ENCODE measurements around the gene MLIP. TPM values are rescaled to one million over a fixed set of nuclear protein-coding genes. Genes with fewer than 3 reads are reported as not detected.

Gene MLIP
- total RNA-seq, 4 donors from 2014 or later = 0.42 to 3.5 (median 1.2) TPM

DNA sequence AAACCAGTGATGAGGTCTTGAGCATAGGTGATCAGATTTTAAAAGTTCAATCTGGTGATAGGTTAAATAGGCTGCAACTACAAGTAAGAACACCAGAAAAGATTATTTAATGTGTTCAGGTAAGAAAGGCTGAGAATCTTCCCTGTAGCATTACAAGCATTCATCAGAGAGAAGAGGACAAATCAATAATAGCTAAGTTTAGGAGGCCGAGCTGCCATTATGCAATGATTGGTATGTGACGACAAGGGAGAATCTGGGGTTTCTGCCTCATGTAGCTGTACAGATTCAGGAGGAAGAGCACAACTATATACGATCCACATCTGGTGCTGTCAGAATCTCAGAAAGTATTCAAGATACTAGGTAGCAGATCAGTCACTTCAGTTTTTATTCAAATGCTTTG, 21.9 kb downstream of the MLIP start:
- intact Hi-C loops (cut with DNase I) = no loop called here
- WGBS = 95% methylated on average over 3 of the region's 3 CpGs
- peaks cover 2 to 18% (median 11%) of the 10 kb centered on the region in 4 donors for H3K4me1 ChIP-seq
- H3K9me3 ChIP-seq = no peaks in the 10 kb centered on the region
- H3K4me3 ChIP-seq = no peak overlapping the region
- TF ChIP-seq EP300 (IDR thresholded peaks at IDR 0.05) (no peak), POLR2A (IDR thresholded peaks at IDR 0.05; ENCODE audit: low read depth) (no peak), POLR2AphosphoS5 (IDR thresholded peaks at IDR 0.05) (no peak)
- TF ChIP-seq, protein P1, sequence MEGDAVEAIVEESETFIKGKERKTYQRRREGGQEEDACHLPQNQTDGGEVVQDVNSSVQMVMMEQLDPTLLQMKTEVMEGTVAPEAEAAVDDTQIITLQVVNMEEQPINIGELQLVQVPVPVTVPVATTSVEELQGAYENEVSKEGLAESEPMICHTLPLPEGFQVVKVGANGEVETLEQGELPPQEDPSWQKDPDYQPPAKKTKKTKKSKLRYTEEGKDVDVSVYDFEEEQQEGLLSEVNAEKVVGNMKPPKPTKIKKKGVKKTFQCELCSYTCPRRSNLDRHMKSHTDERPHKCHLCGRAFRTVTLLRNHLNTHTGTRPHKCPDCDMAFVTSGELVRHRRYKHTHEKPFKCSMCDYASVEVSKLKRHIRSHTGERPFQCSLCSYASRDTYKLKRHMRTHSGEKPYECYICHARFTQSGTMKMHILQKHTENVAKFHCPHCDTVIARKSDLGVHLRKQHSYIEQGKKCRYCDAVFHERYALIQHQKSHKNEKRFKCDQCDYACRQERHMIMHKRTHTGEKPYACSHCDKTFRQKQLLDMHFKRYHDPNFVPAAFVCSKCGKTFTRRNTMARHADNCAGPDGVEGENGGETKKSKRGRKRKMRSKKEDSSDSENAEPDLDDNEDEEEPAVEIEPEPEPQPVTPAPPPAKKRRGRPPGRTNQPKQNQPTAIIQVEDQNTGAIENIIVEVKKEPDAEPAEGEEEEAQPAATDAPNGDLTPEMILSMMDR (IDR thresholded peaks at IDR 0.05) = no peak
- no peak overlapping the region for H3K27ac ChIP-seq (replicated peaks in 1 of 4)
- H3K36me3 ChIP-seq = peaks cover 0 to 15% (median 0%) of the 10 kb centered on the region in 4 donors
- no peaks in the 10 kb centered on the region for H3K27me3 ChIP-seq
- no peak for DNase-seq (ENCODE audit: extremely low spot score)

DNA sequence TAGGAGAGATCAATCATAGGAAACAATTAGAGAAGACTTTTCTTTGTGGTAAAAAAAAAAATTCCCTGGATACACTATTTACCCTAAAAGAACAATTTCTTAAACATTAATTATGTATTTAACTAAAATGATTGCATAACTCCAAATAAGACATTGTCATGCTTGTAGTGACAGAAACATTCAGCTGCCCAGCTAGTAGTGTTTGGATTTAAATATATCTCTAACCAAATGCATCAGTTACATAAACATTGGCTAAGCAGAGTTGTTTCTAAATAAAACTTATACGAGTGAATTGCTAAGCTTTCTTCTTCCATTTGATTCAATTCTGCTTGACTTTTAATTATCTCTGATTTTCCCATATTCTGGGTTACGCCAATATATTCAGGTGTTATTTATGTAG, 23.7 kb downstream of the MLIP start:
- Histone ChIP-seq H3K4me3 (no peak overlapping the region), H3K4me1 (peaks cover 2 to 18% (median 11%) of the 10 kb centered on the region in 4 donors), H3K27ac (replicated peaks in 1 of 4) (no peak overlapping the region), H3K27me3 (no peaks in the 10 kb centered on the region), H3K36me3 (peaks cover 0 to 17% (median 0%) of the 10 kb centered on the region in 4 donors), H3K9me3 (no peaks in the 10 kb centered on the region)
- TF ChIP-seq EP300 (IDR thresholded peaks at IDR 0.05) (no peak), POLR2A (IDR thresholded peaks at IDR 0.05; ENCODE audit: low read depth) (no peak), POLR2AphosphoS5 (IDR thresholded peaks at IDR 0.05) (no peak)
- TF ChIP-seq, protein P1 (IDR thresholded peaks at IDR 0.05) = no peak
- no peak for DNase-seq (ENCODE audit: extremely low spot score)
- intact Hi-C loops (cut with DNase I) = no loop called here
- WGBS = 59% methylated on average over 2 of the region's 2 CpGs

DNA sequence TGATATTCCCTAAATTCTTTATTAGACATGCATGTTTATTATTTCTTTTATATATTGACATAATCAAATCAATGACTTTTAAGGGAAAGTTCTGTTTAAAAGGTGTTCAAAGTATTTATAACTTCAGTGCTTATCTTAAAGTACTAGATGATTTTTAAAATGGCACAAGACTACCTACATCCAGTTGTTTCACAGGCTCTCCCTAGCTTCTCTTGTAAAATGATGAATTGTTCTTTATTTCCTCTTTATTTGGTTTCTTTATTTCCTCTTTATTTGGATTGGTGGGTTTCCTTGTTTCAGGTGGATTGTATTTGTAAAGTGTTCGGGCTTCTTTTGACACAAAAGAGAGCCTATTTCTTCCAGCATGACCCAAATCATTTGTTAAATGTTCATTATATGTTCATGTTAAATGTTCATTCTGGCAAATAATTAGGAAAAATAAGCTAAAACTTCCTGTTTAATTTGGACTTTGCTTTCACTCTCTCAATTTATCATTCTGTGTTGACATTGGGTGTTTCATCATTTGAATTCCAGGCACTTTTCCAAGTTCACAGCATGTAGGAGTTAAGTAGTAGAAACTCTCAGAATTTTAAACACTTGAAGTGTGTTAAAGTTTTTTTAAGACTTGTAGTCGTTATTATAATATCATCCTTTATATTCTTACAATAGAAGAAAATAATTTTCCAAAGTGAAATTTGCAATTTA, 24.6 kb downstream of the MLIP start:
- WGBS = 35% methylated on average over 2 of the region's 2 CpGs
- intact Hi-C loops (cut with DNase I) = no loop called here

DNA sequence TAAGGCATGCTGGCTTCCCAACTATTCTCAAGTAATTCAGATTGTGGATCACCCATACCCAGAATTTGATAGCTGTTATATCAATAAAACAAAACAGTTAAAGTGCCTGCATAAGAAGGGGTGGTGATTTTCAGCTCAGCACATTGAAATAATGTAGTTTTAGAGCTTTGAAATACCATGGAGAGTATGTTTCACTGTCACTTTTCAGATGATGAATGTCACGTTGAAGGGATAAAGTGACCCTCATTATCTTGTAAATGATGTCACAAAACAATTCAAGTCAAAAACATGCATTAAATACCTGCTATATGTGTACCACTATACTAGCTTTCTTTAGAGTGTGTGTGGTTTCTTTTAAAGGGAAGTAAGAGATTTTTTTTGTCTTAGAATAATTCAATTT, 27.6 kb downstream of the MLIP start:
- H3K4me1 ChIP-seq = peaks cover 0 to 18% (median 11%) of the 10 kb centered on the region in 4 donors
- 85% methylated on average over 1 of the region's 1 CpG for WGBS
- H3K36me3 ChIP-seq = peaks cover 0 to 18% (median 0%) of the 10 kb centered on the region in 4 donors
- intact Hi-C loops (cut with DNase I) = no loop called here
- H3K27me3 ChIP-seq = no peaks in the 10 kb centered on the region
- no peak for DNase-seq (ENCODE audit: extremely low spot score)
- H3K27ac ChIP-seq (replicated peaks in 1 of 4) = no peak overlapping the region
- no peak overlapping the region for H3K4me3 ChIP-seq
- H3K9me3 ChIP-seq = no peaks in the 10 kb centered on the region
- TF ChIP-seq POLR2A (IDR thresholded peaks at IDR 0.05; ENCODE audit: low read depth) (no peak), EP300 (IDR thresholded peaks at IDR 0.05) (no peak), POLR2AphosphoS5 (IDR thresholded peaks at IDR 0.05) (no peak)
- TF ChIP-seq, protein P1 (IDR thresholded peaks at IDR 0.05) = no peak

More for the DNA sequence above, 24.6 kb downstream of the MLIP start:
- Histone ChIP-seq H3K27ac (replicated peaks in 1 of 4) (no peak overlapping the region), H3K4me1 (peaks cover 0 to 18% (median 11%) of the 10 kb centered on the region in 4 donors), H3K9me3 (no peaks in the 10 kb centered on the region), H3K36me3 (peaks cover 0 to 17% (median 0%) of the 10 kb centered on the region in 4 donors), H3K27me3 (no peaks in the 10 kb centered on the region), H3K4me3 (no peak overlapping the region)
- TF ChIP-seq, protein P1 (IDR thresholded peaks at IDR 0.05) = no peak
- TF ChIP-seq POLR2AphosphoS5 (IDR thresholded peaks at IDR 0.05) (no peak), EP300 (IDR thresholded peaks at IDR 0.05) (no peak), POLR2A (IDR thresholded peaks at IDR 0.05; ENCODE audit: low read depth) (no peak)
- no peak for DNase-seq (ENCODE audit: extremely low spot score)
